Smooth muscle cell (in vitro differentiated cells): ENCODE data around the gene GTF2A2. TPM values are rescaled to one million over a fixed set of nuclear protein-coding genes. Genes with fewer than 3 reads are reported as not detected.

Source experiments
- DNase-seq: peaks from one replicate; lab custom pipeline; 2025; ENCODE audit not compliant: unreplicated experiment; lab: John Stamatoyannopoulos, UW
- H2AFZ ChIP-seq: fragments of 200-600 bp; sonication (generic); 2 replicates; pipeline ENCODE4 v1.6.0; 2016; ENCODE audit warnings: antibody characterized with exemption, low read depth, mild to moderate bottlenecking
- H3F3A ChIP-seq: fragments of 200-600 bp; sonication (generic); 2 replicates; pipeline ENCODE4 v1.6.0; 2017; ENCODE audit warnings: antibody characterized with exemption, low read depth
- H3K27ac ChIP-seq: fragments of 200-600 bp; sonication (generic); 2 replicates; pipeline ENCODE4 v1.5.1; 2016; ENCODE audit warnings: low read depth, mild to moderate bottlenecking
- H3K27me3 ChIP-seq: fragments of 200-600 bp; sonication (generic); 2 replicates; pipeline ENCODE4 v1.6.1; 2016; ENCODE audit warnings: low read depth, mild to moderate bottlenecking
- H3K36me3 ChIP-seq: fragments of 200-600 bp; sonication (generic); 2 replicates; pipeline ENCODE4 v1.5.1; 2016; ENCODE audit warnings: low read depth
- H3K4me1 ChIP-seq: fragments of 200-600 bp; sonication (generic); 2 replicates; pipeline ENCODE4 v1.5.1; 2016; ENCODE audit warnings: low read depth
- H3K4me2 ChIP-seq: fragments of 200-600 bp; sonication (generic); 2 replicates; pipeline ENCODE4 v1.6.0; 2016; ENCODE audit warnings: mild to moderate bottlenecking
- H3K4me3 ChIP-seq: fragments of 200-600 bp; sonication (generic); 2 replicates; pipeline ENCODE4 v1.5.1; 2016; ENCODE audit warnings: mild to moderate bottlenecking
- H3K79me2 ChIP-seq: fragments of 200-600 bp; sonication (generic); 2 replicates; pipeline ENCODE4 v1.6.0; 2016; ENCODE audit warnings: low read depth, mild to moderate bottlenecking
- H3K9ac ChIP-seq: fragments of 200-600 bp; sonication (generic); 2 replicates; pipeline ENCODE4 v1.6.0; 2016; ENCODE audit warnings: low read depth
- H3K9me3 ChIP-seq: fragments of 200-600 bp; sonication (generic); replicated peaks from 2 replicates; pipeline ENCODE4 v1.5.1; 2016; ENCODE audit warnings: low read depth
- H4K20me1 ChIP-seq: fragments of 200-600 bp; sonication (generic); 2 replicates; pipeline ENCODE4 v1.6.0; 2016; ENCODE audit warnings: low read depth
- WGBS: methylation state at CpG from one replicate; pipeline ENCODE4 v1.1.7; 2016; ENCODE audit warnings: low lambda C conversion rate; 5-methylcytosine and 5-hydroxymethylcytosine counted together
- polyA plus RNA-seq: library from polyadenylated mRNA; unstranded; fragments of >200 nt; fragmentation: Nextera tagmentation; extraction: Ambion mirVana; gene quantifications from 2 replicates; pipeline ENCODE4 v1.2.1, GENCODE V29; 2016
- total RNA-seq: library from RNA; depleted of rRNA; stranded (reverse); fragments of >200 nt; gene quantifications from 2 replicates; pipeline ENCODE4 v1.2.3, GENCODE V29; 2014
- TF ChIP-seq, protein P1 (sequence below): fragments of 200-600 bp; sonication (generic); IDR thresholded peaks from 2 replicates; pipeline ENCODE4 v1.5.1; 2017; ENCODE audit warnings: borderline replicate concordance, mild to moderate bottlenecking, antibody characterized with exemption; ENCODE audit not compliant: insufficient read depth, poor library complexity, severe bottlenecking

GTF2A2 gene
- total and polyA plus RNA-seq, 2 experiments from 2014 or later, result 102 to 261 TPM

- H3K9me3 ChIP-seq, result no peaks in the 10 kb centered on the region
Measured at GRCh38 chr15:59616379-59616778, 40.9 kb downstream of the GTF2A2 start.

DNA sequence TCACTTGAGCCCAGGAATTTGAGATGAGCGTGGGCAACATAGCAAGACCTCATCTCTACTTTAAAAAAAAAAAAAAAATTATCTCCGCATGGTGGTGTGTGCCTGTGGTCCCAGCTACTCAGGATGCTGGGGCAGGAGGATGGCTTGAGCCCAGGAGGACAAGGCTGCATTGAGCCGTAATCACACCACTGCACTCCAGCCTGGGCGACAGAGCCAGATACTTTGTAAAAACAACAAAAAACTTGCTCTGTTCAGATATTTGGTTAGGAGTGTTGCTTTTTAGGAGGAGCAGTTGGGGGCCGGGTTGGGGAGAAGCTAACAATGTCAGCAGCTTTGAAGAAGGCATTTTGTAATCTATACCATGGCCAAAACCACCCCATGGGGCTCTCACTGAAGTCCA, 41.7 kb downstream of the GTF2A2 start:
- Histone ChIP-seq H3K4me3 (no peak overlapping the region), H3K4me2 (no peak overlapping the region), H2AFZ (no peak overlapping the region), H3K27ac (no peak overlapping the region), H3K27me3 (peaks cover 15% of the 10 kb centered on the region), H3K4me1 (no peaks in the 10 kb centered on the region), H3K79me2 (no peaks in the 10 kb centered on the region), H3K9me3 (no peaks in the 10 kb centered on the region), H3K36me3 (no peaks in the 10 kb centered on the region), H3K9ac (no peak overlapping the region), H3F3A (no peaks in the 10 kb centered on the region), H4K20me1 (no peaks in the 10 kb centered on the region)
- 91% methylated on average over 5 of the region's 5 CpGs for WGBS
- no peak for DNase-seq
- TF ChIP-seq, protein P1, sequence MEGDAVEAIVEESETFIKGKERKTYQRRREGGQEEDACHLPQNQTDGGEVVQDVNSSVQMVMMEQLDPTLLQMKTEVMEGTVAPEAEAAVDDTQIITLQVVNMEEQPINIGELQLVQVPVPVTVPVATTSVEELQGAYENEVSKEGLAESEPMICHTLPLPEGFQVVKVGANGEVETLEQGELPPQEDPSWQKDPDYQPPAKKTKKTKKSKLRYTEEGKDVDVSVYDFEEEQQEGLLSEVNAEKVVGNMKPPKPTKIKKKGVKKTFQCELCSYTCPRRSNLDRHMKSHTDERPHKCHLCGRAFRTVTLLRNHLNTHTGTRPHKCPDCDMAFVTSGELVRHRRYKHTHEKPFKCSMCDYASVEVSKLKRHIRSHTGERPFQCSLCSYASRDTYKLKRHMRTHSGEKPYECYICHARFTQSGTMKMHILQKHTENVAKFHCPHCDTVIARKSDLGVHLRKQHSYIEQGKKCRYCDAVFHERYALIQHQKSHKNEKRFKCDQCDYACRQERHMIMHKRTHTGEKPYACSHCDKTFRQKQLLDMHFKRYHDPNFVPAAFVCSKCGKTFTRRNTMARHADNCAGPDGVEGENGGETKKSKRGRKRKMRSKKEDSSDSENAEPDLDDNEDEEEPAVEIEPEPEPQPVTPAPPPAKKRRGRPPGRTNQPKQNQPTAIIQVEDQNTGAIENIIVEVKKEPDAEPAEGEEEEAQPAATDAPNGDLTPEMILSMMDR, result no peak

More at GRCh38 chr15:59616379-59616778, 40.9 kb downstream of the GTF2A2 start:
- Histone ChIP-seq H3K27ac (no peak overlapping the region), H3K79me2 (no peaks in the 10 kb centered on the region), H3K27me3 (peaks cover 15% of the 10 kb centered on the region), H3K36me3 (no peaks in the 10 kb centered on the region), H3F3A (no peaks in the 10 kb centered on the region), H2AFZ (no peak overlapping the region), H3K9ac (no peak overlapping the region), H4K20me1 (no peaks in the 10 kb centered on the region), H3K4me3 (no peak overlapping the region), H3K4me2 (no peak overlapping the region), H3K4me1 (no peaks in the 10 kb centered on the region)
- no peak for DNase-seq
- WGBS, result 82% methylated on average over 3 of the region's 3 CpGs
- TF ChIP-seq, protein P1, result no peak

GRCh38 chr15:59614153-59614552, 43.2 kb downstream of the GTF2A2 start:
- Histone ChIP-seq H3K4me1 (no peaks in the 10 kb centered on the region), H3K36me3 (no peaks in the 10 kb centered on the region), H3K27me3 (peaks cover 15% of the 10 kb centered on the region), H3K27ac (no peak overlapping the region), H3K9ac (no peak overlapping the region), H3K4me3 (no peak overlapping the region), H2AFZ (no peak overlapping the region), H4K20me1 (no peaks in the 10 kb centered on the region), H3K79me2 (no peaks in the 10 kb centered on the region), H3K4me2 (no peak overlapping the region), H3K9me3 (no peaks in the 10 kb centered on the region), H3F3A (no peaks in the 10 kb centered on the region)
- TF ChIP-seq, protein P1, result no peak
- DNase-seq, result no peak
- WGBS, result 95% methylated on average over 7 of the region's 7 CpGs
